DMS114 treated with DMSO at 0.1 percent for 48 hours (cell line): ENCODE measurements around the gene DCP2.

Experiments used
- DNase-seq: peaks from one replicate; lab custom pipeline; 2025; ENCODE audit not compliant: unreplicated experiment; lab: John Stamatoyannopoulos, UW

DCP2 gene

GRCh38 chr5:113042491-113043243 lies 66.1 kb downstream of the DCP2 start:
- no peak for DNase-seq

GRCh38 chr5:113043491-113043931 lies 66.9 kb downstream of the DCP2 start:
- no peak for DNase-seq

- DNase-seq: no peak
These were observed 68.3 kb downstream of the DCP2 start for GRCh38 chr5:113044776-113045465.

GRCh38 chr5:113047234-113047633 lies 70.6 kb downstream of the DCP2 start:
- DNase-seq: no peak

GRCh38 chr5:113047733-113048652 lies 71.4 kb downstream of the DCP2 start:
- no peak for DNase-seq

- no peak for DNase-seq
These were observed 72.3 kb downstream of the DCP2 start for GRCh38 chr5:113048931-113049330.

GRCh38 chr5:113050721-113051382 lies 74.3 kb downstream of the DCP2 start:
- no peak for DNase-seq

- no peak for DNase-seq
These were observed 75.6 kb downstream of the DCP2 start for GRCh38 chr5:113052041-113052795.

GRCh38 chr5:113053511-113053995 lies 77.0 kb downstream of the DCP2 start:
- DNase-seq: no peak

GRCh38 chr5:113054899-113055298 lies 78.3 kb downstream of the DCP2 start:
- DNase-seq: no peak

GRCh38 chr5:113056988-113057387 lies 80.4 kb downstream of the DCP2 start:
- no peak for DNase-seq

- no peak for DNase-seq
These were observed 81.0 kb downstream of the DCP2 start for GRCh38 chr5:113057557-113057984.

- DNase-seq: no peak
These were observed 81.7 kb downstream of the DCP2 start for GRCh38 chr5:113058269-113058668.

- no peak for DNase-seq
These were observed 82.2 kb downstream of the DCP2 start for GRCh38 chr5:113058706-113059226.

GRCh38 chr5:113059232-113060040 lies 82.8 kb downstream of the DCP2 start:
- DNase-seq: no peak

GRCh38 chr5:113060408-113061025 lies 83.9 kb downstream of the DCP2 start:
- DNase-seq: no peak

- DNase-seq: no peak
These were observed 85.5 kb downstream of the DCP2 start for GRCh38 chr5:113061846-113062780.
